ENCODE results near the gene FREM2.

FREM2 gene

DNA sequence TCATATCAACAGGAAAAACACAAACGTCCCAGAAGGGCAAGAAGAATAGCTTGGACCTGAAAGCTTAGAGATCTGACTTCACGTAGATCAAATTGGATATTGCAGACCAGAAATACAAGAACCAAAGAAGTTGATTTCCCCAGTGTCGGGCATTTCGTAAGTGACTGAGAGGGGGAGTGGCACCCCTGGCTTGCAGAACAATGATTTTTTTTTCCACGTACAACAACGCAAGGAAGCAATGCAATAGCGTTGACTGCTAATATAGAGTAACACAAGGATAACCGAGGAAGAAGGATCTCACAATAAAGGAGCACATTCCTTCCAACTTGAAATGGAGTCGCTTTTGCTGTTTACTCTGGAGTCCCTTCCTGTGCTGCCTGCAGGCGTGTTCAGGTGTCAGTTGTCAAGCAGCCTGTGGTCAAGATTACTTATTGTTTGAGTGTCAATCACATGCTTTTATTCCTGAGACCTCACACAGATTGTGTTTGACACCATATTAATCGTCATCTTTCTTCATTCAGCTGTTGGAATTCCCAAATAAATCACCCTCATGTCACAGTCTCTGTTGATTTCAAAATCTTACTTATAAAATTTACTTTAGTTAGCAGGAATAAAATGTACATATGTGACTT lies 139.4 kb downstream of the FREM2 start:
- no peak for DNase-seq (ENCODE audit: low read depth)

DNA sequence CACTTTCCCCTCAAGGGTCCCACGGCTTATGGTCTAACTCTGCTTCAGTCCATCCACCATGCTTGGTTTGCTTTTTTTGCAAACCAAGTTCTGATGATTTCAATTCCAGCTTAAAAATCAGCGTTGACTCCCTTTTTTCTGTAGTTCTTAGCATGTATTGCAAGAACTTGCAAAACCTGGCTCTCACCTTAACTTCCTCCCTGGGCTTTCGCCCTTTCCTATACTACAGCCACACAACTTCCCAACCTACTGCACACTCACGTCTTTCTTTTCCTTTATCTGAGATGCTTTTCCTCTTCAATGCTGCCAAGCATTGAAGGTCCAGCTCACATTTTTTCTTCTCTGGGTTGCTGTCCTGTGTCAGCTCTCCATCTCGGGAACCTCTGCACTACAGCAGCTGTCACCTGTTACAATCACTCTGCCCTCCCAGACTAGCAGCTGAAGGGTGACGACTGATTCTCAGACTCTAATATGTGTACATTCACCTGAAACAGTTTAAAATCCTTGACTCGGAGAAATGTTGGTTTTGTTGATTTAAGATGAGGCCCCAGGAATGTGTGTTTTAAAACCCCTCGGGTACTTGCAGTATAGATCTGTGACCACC lies 143.7 kb downstream of the FREM2 start:
- no peak for DNase-seq (ENCODE audit: low read depth)

DNA sequence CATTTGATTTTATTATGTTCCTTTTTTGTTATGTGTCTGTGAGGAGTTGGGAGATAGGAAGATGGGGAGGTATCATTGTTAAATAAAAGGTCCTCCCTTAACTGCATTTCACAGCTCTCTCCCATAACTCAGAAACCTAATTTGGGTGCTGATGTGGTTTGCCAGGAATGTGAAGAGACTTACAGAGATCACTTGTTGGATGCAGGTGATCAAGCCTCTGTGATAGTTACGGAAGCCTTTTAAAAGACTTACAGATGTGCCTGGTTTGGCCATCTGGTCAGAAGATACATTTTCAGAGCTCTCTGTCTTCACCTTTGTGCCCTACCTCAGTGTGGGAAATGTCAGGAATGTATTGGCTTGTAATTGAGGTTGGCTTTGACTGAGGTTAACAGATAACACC lies 157.7 kb downstream of the FREM2 start:
- no peak for DNase-seq (ENCODE audit: low read depth)

DNA sequence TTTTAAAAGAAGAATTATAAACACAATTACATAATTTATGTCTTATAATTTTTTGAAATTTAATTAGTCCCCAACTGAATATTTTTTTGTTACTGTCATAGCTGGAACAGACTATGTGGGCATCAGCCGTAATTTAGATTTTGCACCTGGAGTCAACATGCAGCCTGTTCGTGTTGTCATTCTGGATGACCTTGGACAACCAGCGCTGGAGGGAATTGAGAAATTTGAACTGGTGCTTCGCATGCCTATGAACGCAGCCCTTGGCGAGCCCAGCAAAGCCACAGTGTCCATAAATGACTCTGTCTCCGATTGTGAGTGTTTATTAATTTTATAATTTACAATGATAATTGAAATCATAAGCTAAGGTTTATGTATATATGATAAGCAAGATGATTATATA lies 161.5 kb downstream of the FREM2 start:
- DNase-seq (ENCODE audit: low read depth): no peak

DNA sequence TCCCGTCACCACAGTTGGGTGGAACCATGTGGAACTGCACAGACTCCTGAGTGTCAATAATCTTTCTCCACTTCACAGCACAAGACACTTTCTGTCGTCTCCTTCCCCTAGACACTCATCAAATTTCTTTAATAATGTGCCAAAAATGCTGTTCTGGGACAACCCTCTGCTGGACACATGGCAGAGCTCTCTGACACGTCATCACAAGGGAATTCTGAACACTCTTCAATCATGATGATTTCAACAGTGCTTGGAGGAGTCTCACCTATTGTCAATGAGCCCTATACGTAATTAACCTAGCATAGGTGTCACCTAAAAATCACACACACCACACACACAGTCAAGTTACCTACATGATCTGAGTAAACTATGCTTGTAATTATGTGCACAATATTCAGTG lies 162.4 kb downstream of the FREM2 start:
- no peak for DNase-seq (ENCODE audit: low read depth)

DNA sequence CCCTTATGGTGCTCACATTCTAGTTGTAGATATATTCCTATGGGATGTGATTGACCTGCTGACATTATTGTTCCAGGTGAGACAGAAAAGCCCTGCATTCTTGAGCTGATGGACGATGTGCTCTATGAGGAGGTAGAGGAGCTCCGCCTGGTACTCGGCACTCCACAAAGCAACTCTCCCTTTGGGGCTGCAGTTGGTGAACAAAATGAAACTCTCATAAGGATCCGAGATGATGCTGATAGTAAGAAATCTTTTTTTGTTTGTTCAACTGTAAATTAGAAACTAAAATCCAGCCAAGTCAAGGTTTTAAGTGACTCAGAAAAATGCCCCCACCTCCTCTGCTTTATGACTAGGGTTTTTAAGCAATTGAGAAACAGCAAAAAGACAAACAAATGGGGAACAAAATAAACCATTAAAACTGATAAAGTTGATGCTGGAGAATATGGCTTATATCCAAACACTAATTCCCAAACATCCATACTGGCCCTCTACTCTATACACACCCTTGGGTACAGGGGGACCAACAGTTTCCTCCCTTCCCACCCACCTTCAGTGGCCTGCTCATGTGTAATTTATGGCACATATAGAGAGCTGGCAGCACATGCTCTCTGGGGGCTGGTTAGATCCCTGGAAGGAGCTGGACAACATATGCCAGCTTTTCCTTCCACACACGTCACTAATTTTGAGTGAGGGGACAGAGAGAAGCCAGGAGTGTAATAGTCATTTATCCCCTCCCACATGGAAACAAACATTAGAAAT lies 164.2 kb downstream of the FREM2 start:
- DNase-seq (ENCODE audit: low read depth): no peak

DNA sequence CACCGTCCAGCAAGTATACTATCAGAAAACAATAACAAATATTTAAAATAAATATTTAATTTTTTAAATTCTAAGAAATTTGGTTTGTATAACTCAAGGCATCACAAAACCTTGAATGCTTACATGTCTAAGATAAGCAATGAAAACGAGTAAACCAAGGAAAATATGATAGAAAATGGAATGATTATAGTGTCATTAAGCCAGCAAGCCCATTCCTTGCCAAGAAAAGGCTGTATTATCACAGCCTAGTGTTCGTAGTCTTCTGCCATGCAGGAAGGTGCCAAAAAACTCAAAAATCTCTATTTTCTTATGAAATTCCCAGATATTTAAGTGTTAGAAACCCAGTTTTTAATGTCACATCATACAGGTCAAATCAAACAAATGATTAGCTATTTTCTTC lies 167.3 kb downstream of the FREM2 start:
- no peak for DNase-seq (ENCODE audit: low read depth)

DNA sequence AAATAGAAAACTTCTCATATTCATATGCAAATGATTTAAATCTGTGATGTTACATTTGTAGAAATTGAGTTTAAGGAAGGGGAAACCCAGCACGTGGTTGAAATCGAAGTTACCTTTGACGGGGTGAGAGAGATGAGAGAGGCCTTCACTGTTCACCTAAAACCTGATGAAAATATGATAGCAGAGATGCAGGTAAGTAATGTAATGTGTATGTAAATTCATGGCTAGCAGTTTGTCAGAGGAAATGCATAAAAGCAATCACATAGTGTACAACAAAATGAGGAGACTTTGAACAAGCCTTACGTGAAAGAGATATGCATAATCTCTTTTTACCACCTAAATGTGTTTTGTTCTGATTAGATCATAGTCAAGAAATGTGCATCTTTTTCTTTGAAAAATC lies 169.2 kb downstream of the FREM2 start:
- no peak for DNase-seq (ENCODE audit: low read depth)

DNA sequence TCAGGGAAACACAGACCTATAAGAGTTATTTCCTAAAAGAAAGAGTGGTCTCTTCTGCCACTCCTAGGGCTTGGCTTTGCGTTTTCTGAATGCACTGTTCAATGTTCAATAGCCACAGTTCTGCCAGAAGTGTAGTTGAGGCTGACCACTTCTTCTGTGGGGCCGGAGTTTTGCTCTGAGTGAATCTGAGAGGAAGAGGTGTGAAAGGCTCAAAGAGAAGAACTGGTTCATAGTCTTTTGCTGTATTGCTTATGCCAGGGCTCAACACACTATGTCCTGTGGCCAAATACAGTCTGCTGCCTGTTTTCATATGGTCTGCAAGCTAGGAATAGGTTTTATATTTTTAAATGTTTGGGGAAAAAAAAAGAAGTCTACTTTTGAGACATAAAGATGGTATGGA lies 175.6 kb downstream of the FREM2 start:
- no peak for DNase-seq (ENCODE audit: low read depth)

DNA sequence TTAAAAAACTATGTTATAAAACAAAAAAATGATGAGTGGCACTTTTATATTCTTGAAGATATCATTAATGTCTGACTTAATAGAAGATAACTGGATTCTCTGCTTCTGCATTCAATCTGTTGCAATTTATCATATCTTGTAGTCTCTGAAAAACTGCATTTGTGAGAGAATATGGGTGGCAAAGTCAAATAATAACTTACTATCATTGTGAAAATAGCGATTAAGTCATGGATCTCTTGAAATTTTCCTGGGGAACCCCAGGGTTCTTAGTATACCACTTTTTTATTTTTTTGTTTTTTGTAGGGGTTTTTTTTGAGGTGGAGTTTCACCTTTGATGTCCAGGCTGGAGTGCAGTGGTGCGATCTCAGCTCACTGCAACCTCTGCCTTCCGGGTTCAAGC lies 176.7 kb downstream of the FREM2 start:
- DNase-seq (ENCODE audit: low read depth): no peak

DNA sequence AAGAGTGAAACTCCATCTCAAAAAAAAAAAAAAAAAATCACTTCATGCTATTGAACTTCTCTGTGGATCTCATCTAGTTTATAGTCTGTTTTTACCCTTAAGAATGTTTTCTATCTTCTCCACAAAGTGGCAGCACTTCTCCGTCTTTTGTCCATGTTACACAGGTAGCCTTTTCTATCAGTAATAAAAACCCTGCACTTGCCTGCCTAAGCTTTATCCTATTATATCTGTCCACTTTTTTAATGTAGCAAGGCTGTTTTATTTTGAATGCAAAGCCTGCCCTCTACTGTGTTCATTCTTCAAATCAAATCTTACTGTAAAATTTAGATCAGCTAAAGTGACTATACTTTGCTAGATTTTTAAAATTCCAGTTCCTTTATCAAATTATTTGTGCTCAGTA lies 179.8 kb downstream of the FREM2 start:
- no peak for DNase-seq (ENCODE audit: low read depth)

DNA sequence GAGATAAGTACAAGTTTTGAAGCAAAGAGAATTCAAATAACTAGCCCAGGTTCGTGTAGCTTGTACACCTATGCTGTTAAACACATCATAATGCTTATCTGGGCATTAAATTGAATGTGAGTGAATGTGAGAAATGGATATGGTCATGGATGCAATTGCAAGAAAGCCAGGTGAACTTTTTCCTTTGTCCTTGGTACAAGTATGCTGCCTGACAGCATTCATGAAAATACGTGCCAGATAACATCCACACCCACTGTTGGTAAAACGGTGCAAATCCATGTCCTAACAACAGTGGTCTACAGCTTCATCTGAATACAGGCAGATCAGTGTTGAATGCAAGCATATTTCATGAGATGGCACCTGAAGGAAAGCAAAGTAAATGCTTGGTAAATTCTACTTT lies 181.5 kb downstream of the FREM2 start:
- no peak for DNase-seq (ENCODE audit: low read depth)

DNA sequence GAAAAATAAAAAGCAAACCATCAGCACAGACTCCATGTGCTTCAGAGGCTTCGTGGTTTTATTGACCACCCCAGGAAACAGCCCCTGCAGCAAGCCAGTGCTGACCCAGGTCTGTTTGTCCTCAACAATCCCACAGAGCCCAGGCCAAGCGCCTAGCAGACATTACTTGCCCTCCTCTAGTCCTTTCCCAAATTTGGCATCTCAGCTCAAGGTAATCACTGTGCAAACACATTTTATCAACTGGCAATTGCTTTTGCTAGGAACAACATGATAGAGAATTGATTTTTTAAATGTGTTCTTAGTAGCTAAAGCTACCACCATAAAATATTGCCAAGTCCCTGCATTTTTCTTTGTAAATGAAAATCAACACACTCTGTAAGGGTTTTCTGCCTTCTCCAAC lies 182.0 kb downstream of the FREM2 start:
- no peak for DNase-seq (ENCODE audit: low read depth)

DNA sequence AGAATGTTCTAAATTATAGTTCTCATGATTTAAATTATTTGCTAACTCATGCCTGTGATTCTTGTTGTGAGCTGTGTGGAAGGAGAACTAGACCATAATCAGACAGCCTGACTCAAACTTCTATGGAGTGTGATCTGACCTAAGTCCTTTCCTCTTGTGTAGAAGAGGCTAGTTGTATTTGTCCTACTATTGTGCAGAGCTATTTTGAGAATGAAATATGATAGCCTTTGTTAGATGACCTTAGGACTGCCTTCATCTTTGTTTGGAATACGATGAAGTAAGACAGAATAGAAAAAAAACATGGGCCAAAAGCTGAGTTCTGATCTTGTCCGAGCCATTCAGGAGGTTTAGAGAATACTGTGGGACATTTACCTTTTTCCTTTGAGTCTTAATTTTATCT lies 184.4 kb downstream of the FREM2 start:
- no peak for DNase-seq (ENCODE audit: low read depth)

DNA sequence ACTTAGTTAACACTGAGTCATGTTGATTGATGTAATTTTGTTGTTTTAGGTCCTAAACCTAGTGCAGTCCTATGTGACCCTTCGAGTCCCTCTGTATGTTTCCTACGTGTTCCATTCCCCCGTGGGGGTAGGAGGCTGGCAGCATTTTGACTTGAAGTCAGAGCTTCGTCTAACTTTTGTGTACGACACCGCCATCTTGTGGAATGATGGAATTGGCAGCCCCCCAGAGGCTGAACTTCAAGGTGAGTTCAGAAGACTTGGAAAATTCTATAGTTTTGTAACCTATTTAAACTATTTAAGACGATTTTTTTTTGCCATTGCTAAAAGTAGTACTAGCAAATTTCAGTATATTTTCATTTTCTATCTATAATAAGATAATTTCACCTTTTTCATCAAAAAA lies 185.8 kb downstream of the FREM2 start:
- no peak for DNase-seq (ENCODE audit: low read depth)

DNA sequence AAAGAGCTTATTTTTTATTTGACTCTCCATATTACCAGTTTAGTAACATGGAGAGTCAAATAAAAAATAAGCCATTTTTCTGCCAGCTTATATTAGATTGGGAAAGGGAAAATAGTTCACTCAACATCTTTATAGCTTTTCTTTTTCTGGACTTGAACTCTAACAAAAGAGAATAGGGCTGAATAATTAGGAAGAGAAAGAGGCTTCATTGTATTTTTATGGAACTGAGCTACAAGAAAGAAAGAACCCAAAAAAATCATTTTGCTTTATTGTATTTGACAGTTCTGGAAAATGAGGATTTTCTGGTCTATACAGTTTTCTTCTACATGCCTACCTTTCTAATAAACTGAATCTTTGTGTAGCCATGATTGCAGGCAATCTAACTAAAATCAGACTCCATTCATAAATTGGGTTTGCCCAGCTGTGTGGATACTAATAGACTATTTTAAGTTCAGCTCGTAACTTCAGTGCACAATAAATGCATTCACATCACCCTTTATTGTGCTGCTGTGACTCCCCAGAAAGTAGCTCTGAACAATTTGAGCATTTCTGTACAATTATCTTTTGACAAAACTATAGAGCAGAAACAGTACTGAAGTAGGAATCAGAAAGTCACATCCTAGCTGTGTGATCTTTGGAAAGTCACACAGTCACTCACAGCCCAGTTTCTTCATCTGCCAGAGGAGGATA lies 188.5 kb downstream of the FREM2 start:
- no peak for DNase-seq (ENCODE audit: low read depth)

DNA sequence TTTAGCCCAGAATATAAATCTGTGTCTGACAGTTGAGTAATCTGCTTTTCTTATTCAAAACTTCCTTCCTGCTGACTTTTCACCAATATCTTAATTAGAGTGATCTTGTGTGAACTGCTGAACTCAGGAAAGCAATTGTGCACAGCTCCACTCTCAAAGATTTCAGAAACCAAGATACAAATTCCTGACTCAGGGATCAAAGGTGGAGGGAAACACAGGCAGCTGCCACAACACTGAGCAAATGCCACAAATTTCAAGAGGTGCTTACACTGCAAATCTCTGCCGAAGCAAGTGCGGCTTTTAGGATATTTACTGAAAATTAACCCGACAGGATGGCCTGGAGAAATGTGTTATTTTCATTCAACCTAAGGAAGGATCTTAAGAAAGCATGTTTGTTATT lies 192.4 kb downstream of the FREM2 start:
- no peak for DNase-seq (ENCODE audit: low read depth)

DNA sequence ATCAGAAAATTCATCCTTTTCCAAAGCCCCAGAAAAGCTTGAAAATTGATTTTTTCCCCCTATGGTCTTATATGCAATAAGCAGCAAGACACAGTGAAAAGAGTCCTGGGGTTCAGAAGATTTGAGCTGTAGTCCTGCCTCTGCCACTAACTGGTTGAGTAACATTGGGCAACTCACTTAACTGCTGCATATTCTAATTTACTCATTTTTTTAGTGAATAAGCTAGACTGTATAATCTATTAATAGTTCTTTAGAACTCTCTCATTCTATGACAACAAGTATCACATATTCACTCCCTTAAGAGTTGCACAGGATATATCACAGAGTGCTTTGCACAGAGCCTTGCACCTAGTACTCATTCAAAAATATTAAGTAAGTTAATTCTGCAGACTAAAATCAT lies 192.9 kb downstream of the FREM2 start:
- DNase-seq (ENCODE audit: low read depth): no peak

DNA sequence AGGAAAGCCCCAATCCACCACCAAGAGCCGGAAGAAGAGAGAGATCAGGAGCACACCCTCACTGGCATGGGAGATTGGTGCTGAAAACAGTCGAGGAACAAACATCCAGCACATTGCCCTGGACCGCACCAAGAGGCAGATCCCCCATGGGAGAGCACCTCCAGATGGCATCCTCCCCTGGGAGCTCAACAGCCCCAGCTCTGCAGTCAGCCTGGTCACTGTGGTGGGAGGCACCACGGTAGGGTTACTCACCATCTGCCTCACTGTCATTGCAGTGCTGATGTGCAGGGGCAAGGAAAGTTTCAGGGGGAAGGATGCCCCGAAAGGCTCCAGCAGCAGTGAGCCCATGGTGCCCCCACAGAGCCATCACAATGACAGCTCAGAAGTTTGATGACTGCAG lies 193.5 kb downstream of the FREM2 start:
- no peak for DNase-seq (ENCODE audit: low read depth)

DNA sequence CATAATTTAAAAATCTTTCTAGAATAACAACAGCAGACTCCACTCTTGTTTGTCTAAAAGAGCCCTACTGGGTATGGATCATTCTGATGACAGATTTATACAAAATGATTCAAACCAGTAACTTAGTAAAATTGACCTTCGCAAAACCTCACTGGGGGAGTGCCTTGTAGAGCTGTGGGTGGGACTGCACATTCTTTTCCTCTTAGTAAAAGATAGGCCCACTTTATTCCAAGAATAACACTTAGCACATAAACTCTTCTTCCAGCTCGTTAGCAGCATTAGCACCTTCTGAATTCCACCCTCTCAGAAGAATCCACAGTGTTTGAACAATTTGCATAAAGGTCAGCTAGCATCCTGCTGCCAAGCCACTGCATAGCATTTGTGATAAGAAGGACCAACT lies 196.9 kb downstream of the FREM2 start:
- DNase-seq (ENCODE audit: low read depth): no peak

DNA sequence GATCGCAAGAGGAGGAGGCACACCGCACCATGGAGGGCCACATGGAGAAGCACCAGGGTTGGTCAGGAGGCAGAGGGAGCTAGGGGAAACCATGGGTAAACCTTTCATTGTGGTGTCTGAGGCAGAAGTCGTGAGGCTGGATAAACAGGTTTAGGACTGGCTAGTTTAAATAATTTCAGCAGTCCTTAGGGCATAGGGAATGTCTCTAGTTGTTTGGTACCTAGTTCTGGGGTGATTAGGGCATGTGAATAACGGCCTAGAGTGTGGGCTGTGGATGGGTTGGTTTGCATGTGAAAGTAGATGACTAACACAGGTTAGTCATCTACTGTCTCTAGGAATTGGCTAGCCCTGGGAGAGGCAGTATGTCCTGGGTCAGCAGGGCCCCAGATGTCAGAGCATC lies 201.4 kb downstream of the FREM2 start:
- DNase-seq (ENCODE audit: low read depth): no peak

DNA sequence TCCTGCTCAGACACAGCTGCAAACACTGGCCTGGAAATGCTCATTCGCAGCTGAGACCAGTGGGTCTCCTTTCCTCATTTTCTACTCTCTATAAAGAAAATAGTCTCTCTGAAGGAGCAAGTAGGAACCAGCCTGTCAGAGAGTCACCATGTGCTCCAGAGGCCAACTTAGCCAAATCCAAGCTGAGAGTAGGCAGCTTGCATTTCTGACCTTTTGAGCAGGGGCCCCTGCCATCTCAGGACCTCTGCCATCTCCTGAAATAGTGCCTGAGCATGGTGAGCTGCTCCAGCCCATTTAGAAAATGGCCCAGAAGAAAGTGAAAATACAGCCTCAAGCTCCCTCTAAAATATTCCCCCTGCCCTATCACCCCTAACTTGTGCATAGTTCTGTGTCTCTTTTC lies 208.2 kb downstream of the FREM2 start:
- no peak for DNase-seq (ENCODE audit: low read depth)

DNA sequence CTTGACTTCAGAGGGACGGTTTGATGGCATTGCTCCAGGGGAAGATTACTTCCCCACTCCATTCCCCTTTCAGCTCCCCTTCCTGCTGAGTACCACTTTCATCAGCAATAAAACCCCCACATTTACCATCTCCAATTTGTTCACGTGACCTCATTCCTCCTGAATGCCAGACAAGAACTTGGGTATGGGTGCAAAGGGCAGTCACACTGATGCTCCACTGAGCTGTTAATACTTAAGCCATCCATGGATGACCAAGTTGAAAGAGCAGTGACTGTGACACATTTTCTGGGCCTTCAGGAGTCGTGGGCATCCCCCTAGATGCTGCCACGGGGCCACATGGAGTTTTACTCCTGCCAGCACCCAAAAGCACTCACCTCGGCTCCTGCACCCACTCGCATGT lies 210.6 kb downstream of the FREM2 start:
- no peak for DNase-seq (ENCODE audit: low read depth)
